ENCODE results near the gene TMEM209.
"Not testable (repeated sequence)": the region's sequence is repeated elsewhere in the genome, so short reads cannot be mapped to it uniquely, and the experiment has no call there.

TMEM209 gene

DNA sequence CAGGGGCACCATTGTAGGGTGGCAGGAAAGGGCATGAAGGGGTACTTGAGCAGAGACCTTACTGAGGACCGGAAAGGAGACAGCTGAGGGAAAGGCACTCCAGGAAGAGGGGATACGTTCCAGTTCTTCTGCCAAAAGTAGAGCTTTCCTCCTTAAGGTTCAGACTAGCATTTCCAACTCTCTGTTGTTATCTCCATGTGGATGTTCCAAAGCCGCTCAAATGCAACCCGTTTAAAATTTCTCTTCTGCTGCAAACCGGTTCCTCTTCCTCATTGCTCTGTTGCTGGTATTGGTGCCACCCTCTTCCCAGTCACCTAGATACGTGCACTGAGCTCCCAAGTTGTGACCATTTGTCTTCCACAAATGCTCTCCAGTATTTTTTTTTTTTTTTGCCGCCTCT, 47.5 kb downstream of the TMEM209 start:
- no peak for DNase-seq

DNA sequence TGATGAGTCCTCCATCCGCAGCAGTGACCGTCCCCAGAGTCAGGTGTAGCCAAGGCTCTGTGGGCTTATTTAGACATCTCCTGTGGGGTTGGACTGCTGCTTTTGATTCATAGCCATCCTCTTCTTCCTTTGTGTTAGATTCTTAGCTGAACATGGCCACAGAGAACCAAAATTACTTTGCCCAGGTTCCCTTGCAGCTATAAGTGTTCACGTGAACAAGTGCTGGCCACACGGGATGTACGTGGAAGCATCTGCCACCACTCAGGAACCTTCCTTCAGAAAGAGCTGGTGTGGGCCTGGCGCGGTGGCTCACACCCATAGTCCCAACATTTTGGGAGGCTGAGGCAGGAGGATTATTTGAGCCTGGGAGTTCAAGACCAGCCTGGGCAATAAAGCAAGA, 49.1 kb downstream of the TMEM209 start:
- no peak for DNase-seq

DNA sequence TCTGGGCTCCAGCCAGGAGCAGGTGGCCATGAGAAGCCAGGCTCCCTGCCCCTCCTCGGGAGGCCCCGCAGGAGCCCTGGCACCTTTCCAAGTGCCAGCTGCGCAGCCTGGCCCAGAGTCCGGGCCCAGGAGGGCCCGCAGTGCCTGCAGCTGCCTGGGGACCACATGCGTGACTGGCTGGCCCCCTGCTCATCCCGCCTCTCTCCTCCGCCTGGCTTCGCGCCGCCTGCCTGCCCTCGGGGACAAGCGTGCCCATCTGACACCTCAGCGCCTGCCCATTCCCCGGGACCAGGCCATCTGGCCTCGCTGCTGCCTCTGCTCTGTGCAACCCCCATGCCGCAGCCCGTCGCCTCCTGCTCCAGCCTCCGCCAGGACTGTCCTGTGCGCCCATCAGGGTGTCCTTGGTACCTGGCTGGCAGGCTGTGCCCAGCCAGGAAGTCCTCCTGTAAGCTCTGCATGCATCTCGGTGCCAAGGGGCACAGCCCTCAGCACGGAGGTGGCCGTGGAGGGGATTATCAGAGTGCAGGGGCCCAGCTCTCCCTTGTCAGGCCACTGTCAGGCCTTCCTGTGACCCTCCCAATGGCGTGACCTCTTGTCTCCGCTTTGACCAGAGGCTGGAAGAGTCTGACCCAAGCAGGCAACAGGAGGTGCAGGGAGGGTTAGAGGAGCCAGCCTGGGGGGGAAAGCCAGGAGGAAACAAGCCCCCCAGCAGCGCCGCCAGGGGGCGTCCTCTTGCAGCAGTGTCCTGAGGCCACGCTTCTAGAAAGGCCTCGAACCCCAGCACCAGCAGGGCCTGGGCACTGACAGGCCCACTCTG, 50.5 kb downstream of the TMEM209 start:
- peak; percentile 48 for DNase-seq

DNA sequence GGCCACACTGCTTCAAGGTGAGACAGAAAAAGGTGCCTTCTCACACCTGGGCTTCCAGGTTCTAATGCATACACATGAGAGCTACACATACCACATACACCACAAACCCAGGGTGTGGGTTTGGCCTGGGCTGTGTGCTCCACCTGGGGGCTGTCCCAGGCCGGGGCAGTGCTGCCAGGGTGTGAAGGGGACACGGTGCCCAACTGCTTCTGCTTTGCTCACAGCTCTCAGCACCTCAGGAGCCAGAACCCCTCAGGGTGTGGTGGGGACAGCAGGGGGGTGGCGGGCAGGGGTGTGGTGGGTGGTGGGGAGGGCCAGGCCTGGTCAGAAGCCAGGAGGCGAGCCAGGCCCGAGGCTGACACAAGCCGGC, 51.1 kb downstream of the TMEM209 start:
- no peak for DNase-seq

DNA sequence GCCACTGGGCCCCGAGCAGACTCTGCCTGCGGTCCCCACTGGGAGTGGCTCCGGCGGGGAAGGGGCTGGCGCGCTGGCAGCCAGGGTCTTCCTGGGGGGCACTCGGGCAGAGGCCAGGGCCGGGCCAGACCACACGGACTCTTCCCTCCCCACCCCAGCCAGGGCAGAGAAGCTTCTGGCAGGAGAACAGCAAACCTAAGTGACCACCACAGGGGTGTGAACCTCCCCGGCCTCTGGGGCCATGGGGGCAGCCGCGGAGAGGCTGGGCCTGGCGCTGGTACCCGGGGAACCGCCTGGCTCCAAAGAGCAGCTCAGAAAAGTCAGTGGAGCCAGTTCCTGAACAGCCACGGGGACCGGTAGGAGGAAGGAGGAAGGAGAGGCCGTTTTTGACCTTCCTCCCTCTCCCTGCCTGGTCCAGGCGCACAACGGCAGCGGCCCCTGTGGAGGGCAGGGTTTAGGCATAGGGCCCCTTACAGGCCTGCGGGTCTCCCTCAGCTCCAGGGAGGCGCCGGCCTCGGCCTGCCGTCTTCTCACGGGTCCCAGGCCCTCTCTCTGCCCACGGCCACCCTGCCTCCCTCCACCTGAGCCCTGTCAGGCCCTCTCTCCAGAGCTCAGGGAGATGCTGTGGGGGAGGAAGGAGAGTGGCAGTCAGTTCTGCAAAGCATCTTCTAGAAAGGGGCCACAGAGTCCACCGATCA, 51.8 kb downstream of the TMEM209 start:
- DNase-seq, result no peak

DNA sequence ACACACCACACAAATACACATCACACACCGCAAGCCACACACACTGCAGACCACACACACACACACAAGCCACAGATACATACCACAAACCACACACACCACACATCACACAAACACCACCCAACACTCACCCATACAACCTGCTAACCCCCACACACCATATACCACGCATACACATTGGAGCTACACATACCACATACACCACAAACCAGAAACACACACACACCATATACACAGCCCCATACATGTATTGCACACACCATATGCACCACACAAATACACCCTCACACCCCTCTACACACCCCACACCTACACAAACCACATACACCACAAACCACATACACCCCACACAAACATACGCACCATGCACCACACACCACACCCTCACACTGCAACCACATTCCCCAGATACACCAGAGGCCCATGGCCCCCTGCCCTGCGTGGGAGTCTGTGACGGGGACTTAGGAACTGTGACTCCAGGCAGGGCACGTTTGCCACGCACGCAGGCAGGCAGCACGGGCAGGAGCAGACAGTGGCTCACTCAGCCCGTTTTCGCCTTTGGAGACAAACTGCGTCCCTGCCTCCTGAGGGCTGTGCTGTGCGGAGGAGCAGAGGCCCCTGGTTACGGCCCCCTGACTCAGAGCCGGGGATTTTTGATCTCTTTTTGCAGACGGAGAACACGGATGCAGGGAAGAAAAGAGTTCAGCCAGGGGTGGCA, 52.6 kb downstream of the TMEM209 start:
- peak; percentile 53 for DNase-seq

DNA sequence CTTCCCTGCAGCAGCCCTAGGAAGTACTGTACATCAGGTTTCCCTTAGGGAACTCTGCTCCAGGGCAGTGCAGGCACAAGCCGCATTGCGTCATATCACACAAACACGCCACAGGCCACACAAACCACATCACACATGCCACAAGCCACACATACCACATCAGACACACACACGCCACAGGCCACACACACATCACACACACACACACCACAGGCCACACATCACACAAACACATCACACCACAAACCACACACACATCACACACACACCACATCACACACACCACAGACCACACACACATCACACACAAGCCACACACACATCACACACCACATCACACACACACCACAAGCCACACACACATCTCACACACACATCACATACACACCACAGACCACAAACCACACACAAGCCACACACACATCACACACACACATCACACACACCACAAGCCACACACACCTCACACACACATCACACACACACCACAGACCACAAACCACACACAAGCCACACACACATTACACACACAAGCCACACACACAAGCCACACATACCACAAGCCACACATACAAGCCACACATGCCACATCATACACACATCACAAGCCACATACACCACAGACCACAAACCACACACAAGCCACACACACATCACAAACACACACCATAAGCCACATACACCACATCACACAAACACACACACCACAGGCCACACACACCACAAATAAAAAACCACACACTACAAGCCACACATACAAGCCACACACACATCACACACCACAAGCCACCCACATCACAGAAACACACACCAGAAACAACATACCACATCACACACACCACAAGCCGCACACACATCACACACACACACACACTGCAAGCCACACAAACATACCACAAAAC, 53.4 kb downstream of the TMEM209 start:
- no peak for DNase-seq

DNA sequence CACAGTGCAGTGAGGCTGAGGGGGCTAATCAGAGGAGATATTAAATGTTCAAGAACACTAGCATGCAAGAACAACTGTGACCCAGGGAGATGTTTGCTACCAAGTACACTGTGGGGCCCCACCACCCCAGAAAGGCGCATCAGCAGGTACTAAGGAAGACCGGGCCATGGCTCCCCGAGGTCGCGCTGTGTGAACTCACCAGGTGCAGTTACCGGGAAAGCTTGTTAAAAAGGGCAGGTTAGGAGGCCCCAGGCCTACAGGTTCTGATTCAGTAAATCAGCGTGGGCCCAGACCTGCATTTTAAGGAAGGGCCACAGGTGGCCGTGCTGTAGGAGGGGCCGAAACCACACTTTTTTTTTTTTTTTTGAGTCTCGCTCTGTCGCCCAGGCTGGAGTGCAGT, 54.6 kb downstream of the TMEM209 start:
- no peak for DNase-seq

DNA sequence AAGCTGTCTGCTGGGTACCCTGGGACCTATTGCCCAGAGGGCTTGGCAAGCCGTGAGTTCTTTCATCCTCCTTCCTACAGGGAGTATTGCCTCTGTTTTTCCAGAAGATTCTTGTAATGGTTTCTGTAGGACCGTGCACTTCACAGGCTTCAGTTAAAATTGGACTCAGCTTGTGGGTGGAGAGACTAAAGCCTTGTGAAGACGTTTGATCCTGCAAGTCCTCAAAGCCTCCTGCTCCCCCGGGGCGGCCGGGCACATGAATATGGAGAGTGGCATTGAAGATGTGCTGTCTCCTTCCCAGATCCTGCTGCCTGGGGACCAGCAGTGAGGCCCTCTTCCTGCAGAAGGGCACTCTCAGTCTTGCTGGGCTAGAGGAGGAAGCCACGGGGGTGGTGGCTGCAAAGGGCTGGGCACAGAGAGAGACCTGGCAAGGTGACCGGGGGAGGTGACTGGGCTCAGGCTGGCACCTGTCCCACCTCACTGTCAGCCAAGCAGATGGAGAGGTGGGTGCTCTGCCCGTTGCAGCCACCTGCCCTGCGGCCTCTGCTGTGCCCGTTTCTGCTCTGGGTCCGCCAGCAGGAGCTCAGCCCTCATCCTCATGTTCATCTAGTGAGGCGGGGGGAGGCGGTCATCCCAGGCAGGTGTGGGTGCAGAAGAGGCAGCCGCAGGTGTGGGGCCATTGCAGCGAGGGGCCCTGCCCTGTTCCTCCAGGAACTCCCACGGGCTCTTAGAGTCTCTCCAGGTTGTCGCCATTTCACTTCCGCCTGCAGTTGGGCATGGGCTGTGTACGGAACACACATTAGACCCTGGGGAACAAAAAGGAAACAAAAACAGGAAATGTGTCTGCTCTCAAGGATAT, 55.7 kb downstream of the TMEM209 start:
- no peak for DNase-seq

DNA sequence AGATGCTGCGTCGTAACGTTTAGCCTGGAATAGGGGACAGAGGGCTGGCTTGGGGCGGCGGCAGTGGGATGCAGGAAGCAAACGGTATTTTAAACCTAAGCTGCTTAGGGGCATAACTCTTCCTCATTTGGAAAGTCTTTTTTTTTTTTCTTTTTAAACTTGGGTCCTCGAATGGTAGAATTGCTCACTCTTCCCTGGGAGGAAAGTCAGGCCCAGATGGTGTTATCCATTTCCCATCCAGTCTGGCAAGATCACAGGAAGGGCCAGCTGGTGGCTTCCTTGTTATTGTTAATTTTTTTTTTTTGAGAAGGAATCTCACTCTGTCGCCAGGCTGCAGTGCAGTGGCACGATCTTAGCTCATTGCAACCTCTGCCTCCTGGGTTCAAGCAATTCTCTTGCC, 56.6 kb downstream of the TMEM209 start:
- no peak for DNase-seq

DNA sequence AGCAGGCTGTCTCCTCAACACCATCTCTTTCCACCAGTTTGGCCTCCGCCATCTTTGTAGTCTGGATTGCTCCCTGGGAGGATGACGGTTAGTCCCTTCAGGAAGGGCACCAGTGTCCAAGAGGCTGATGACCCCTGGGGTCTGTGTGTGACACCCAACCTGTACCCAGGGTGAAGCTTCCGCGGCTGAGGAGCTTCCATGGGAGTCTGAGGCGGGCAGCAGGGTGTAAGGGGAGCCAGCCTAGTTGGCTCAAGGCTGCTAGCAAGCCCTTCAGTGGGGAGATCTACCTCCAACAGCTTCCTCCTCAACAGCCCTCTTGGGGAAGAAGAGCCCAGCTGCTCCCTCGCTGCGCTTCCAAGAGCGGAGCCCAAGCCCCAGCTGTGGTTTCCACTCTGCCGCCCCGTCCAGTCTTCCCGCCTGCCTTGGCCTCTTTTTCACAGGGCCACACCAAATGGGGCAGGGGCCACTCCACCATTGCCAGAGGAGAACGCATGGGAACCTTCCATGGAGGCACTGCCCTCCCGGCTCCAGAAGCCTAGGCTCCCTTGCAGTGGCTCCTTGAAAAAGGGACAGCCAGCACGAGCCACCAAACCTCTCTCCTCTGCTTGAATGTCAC, 57.4 kb downstream of the TMEM209 start:
- no peak for DNase-seq

DNA sequence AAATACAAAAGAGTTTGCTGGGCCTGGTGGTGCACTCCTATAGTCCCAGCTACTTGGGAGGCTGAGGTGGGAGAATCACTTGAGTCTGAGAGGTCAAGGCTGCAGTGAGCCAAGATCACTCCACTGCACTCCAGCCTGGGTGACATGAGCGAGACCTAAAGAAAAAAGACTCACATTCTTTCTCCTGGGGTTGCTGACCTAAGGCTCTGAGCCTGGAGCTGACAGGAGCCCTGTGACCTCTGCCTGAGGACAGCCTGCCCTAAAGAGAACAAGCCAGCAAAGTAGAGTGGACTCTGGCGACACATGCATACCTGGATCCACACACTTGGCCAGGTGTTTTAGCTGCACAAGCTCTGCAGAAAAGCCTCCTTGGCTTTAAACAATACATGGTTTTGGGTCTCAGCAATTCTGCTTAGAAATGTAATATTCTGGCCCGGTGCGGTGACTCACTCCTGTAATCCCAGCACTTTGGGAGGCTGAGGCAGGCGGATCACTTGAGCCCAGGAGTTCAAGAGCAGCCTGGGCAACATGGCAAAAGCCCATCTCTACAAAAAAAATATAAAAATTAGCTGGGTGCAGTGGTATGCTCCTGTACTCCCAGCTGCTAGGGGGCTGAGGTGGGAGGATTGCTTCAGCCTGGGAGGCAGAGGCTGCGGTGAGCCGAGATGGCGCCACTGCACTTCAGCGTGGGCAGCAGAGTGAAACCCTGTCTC, 58.4 kb downstream of the TMEM209 start:
- DNase-seq, result no peak

DNA sequence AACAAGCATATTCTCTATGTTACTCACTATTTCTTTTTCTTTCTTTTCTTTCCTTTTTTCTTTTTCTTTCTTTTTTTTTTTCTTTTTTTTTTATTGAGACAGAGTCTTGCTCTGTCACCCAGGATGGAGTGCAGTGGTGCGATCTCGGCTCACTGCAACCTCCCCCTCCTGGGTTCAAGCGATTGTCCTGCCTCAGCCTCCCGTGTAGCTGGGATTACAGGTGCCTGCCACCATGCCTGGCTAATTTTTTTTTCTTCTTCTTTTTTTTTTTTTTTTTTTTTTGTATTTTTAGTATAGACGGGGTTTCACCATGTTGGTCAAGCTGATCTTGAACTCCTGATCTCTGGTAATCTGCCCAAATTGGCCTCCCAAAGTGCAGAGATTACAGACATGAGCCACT, 59.1 kb downstream of the TMEM209 start:
- not testable (repeated sequence) for DNase-seq

DNA sequence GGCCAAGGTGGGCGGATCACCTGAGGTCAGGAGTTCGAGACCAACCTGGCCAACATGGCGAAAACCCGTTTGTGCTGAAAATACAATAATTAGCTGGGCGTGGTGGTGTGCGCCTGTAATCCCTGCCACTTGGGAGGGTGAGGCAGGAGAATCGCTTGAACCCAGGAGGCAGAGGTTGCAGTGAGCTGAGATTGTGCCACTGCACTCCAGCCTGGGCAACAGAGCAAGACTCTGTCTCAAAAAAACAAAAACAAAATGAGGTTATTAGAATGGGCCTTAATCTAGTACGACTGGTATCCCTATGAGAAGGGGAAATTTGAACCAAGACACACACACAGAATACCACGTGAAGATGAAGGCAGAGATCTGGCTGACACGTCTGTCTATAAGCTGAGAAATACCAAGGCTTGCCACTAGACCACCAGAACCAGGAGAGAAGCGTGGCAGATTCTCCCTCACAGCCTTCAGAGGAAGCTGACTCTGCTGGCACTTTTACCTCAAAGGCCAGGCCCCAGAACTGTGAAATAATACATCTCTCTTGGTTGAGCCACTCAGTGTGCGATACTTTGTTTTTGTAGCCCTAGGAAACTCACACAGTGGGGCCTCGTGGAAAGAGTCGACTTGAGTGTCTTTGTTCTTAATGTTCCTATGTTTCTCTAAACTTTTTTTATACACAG, 59.6 kb downstream of the TMEM209 start:
- DNase-seq, result no peak

DNA sequence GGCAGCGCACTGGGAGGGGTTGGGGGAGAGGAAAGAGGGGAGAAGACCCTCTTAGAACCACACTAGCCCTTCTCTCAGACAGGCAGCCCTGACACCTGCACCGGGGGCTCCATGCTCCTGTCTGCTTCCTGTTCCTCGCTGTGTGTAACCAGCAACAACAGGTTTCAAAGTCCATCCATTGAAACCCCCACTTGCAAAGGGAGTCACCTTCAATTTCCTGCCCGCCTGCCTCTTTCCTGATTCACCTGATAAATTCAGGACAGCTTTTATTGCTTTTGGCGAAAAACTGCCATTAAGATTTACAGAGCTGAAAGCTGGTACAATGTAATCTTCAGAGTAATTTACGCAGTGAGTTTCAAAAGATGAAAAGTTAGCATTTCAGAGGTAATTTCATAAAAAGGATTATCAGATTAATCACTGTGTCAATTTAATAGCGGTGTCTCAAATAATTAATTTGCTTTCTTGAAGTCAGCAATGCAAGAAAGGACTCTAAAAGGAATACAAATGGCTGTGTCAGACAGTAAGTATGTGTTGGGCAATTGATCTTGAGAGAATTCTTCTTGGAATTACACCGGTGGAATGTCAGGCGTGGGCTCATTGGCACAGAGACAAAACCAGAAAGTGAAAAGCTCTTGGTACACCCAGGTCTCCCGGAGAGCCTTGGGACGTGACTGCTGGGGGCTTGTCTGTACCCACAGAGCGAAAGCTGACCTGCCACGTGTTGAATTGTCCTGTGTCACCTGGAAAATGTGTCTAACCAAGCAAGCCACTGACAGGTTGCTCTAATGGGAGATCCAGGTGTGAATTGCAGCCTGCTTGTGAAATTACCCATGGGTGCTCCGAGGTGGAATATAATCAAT, 60.7 kb downstream of the TMEM209 start:
- DNase-seq, result no peak

DNA sequence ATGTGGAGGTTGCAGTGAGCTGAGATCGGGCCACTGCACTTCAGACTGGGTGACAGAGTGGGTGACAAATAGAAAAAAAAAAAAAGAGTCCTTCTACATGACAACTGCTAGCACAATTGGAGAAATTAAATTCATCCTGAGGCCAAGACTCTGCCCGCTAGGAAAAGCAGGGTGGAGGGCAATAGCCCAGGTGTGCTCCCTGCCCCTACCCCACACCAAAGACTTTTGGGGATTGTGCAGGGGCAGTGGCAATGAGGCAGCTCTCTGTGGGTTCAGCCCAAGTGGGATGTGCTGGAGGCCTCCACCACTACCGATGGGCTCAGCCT, 61.3 kb downstream of the TMEM209 start:
- no peak for DNase-seq

DNA sequence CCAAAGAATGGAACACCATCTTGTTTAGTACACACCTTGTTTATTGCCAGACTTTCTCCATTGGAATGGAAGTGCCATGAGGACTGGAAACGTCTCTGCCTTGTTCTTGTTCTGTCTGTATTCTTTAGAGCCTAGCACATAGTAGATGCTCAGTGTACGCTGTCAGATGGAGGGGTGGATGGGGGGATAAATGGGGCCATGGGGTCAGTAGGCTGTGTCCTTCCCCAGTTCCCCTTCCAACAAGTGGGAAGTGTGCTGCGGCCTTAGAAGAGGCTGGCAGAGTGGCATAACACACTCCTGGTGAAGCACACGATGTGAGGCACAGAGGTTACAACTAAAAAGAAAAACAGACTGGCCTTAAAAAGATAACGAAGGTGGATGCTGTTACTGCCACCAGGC, 61.9 kb downstream of the TMEM209 start:
- DNase-seq, result no peak

DNA sequence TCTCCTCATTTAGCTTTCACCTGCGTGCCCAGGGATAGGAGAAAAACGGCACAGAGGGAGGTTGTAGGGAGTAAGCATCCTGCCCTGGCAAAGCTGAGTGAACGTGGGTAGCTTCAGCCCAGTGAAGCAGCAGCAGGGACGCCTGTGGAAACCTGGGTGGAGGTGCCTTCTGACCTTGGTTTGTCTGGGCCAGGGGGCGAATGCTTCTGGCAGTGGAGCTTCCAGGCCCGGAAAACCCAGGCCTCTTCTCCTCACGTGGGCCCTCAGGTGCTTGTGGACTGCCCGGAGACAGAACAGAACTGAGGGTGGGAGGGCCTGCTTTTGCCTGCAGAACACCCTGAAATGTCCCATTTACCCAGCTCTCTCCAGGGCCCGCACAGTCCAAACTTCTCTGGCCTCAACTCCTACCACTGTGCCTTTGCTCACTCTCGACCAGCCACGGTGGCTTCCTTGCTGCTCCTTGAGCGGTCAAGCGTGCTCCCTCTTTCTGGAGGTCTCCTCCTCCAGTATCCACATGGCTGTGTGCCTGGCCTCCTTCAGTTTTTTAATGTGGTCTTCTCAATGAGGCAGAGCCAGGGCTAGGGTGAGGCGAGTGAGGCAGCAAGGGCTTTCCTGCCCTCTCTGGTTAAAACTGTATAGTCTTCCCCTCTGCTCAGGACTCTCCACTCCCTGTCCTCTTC, 62.4 kb downstream of the TMEM209 start:
- no peak for DNase-seq

All from eye (tissue), 1 donor.